HepG2 (cell line): ENCODE results near the gene SUN5. TPM values are rescaled to one million over a fixed set of nuclear protein-coding genes. Genes with fewer than 3 reads are reported as not detected.

Source experiments
- ATF1 ChIP-seq: IDR thresholded peaks from 2 replicates; pipeline ENCODE4 v1.6.1; 2016; ENCODE audit warnings: mild to moderate bottlenecking, control low read depth
- BORCS8-MEF2B ChIP-seq: sonication (generic); formaldehyde crosslinking; IDR thresholded peaks from 2 replicates; pipeline ENCODE4 v1.8.0; 2022; ENCODE audit warnings: mild to moderate bottlenecking, missing genetic modification reagents
- CREM ChIP-seq, 2 experiments: sonication (generic) in 1 of 2; formaldehyde crosslinking in 1 of 2; IDR thresholded peaks; 2 replicates each; pipeline versions ENCODE4 v1.4.0 to v1.6.1; 2016 to 2020; ENCODE audit warnings: antibody characterized with exemption in 1 of 2, mild to moderate bottlenecking in 1 of 2, missing genetic modification reagents in 1 of 2
- DNMT1 ChIP-seq: sonication (generic); formaldehyde crosslinking; IDR thresholded peaks from 2 replicates; pipeline ENCODE4 v1.5.1; 2020; ENCODE audit warnings: mild to moderate bottlenecking, missing genetic modification reagents
- EP300 ChIP-seq, 3 experiments: sonication (generic) in 1 of 3; formaldehyde crosslinking in 1 of 3; IDR thresholded peaks; 2 replicates each; pipeline versions ENCODE4 v1.5.1 to v1.6.1; 2011 to 2020; ENCODE audit warnings: low read depth in 2 of 3, low read length in 2 of 3, borderline replicate concordance in 1 of 3, improper control_type of control experiment in 1 of 3, mild to moderate bottlenecking in 1 of 3, missing genetic modification reagents in 1 of 3, moderate library complexity in 1 of 3
- GLI4 ChIP-seq: sonication (generic); formaldehyde crosslinking; IDR thresholded peaks from 2 replicates; pipeline ENCODE4 v1.5.1; 2020; ENCODE audit warnings: missing genetic modification reagents, mild to moderate bottlenecking, moderate library complexity, borderline replicate concordance
- HMG20A ChIP-seq: IDR thresholded peaks from 2 replicates; pipeline ENCODE4 v1.6.1; 2016; ENCODE audit warnings: borderline replicate concordance
- MEIS2 ChIP-seq: sonication (generic); formaldehyde crosslinking; IDR thresholded peaks from 2 replicates; pipeline ENCODE4 v1.9.0; 2021; ENCODE audit warnings: mild to moderate bottlenecking, missing genetic modification reagents
- RXRB ChIP-seq: IDR thresholded peaks from 2 replicates; pipeline ENCODE4 v1.6.1; 2016; ENCODE audit warnings: borderline replicate concordance, missing genetic modification reagents, missing compliant biosample characterization
- SMAD1 ChIP-seq: sonication (generic); formaldehyde crosslinking; IDR thresholded peaks from 2 replicates; pipeline ENCODE4 v1.4.0; 2020; ENCODE audit warnings: missing genetic modification reagents, low read depth, mild to moderate bottlenecking, borderline replicate concordance
- TBX3 ChIP-seq: fragments of 450-650 bp; IDR thresholded peaks from 2 replicates; pipeline ENCODE4 v1.6.1; 2017; ENCODE audit warnings: antibody characterized with exemption, mild to moderate bottlenecking, inconsistent platforms, borderline replicate concordance
- ZNF564 ChIP-seq: sonication (generic); formaldehyde crosslinking; IDR thresholded peaks from 2 replicates; pipeline ENCODE4 v1.8.1; 2023; ENCODE audit warnings: mild to moderate bottlenecking, missing genetic modification reagents
- ZNF616 ChIP-seq: sonication (generic); formaldehyde crosslinking; IDR thresholded peaks from 2 replicates; pipeline ENCODE4 v1.5.0; 2020; ENCODE audit warnings: low read depth, mild to moderate bottlenecking, missing genetic modification reagents
- polyA plus RNA-seq, 8 experiments: library from polyadenylated mRNA; depleted of rRNA in 3 of 8; stranded (reverse) in 7 of 8; unstranded in 1 of 8; fragments of >200 nt; fragmentation: Illumina TruSeq in 4 of 8; extraction: Trizol in 4 of 8; gene quantifications; 2 replicates each; pipeline versions ENCODE4 v1.2.1 to v1.2.3, GENCODE V29; 2011 to 2016; ENCODE audit warnings: low read depth in 4 of 8, missing spikeins in 1 of 8, mixed read lengths in 1 of 8; ENCODE audit not compliant: insufficient read depth in 1 of 8
- total RNA-seq, 5 experiments: library from RNA; depleted of rRNA; stranded (reverse); fragments of >200 nt; fragmentation: Illumina TruSeq; extraction: Trizol; gene quantifications; 2 replicates each; pipeline ENCODE4 v1.2.3, GENCODE V29; 2016; ENCODE audit warnings: low read depth in 1 of 5
- TF ChIP-seq, protein P1 (sequence below): sonication (generic); formaldehyde crosslinking; IDR thresholded peaks from 2 replicates; pipeline ENCODE4 v1.4.0; 2020; ENCODE audit warnings: mild to moderate bottlenecking, missing genetic modification reagents, borderline replicate concordance
- TF ChIP-seq, protein P2 (sequence below): IDR thresholded peaks from 2 replicates; pipeline ENCODE4 v1.6.1; 2016; ENCODE audit warnings: low read depth, control low read depth
- TF ChIP-seq, protein P3 (sequence below): conservative IDR thresholded peaks from 2 replicates; pipeline ENCODE4 v1.6.1; 2018; ENCODE audit warnings: missing genetic modification reagents
- TF ChIP-seq, protein P4 (sequence below): sonication (generic); formaldehyde crosslinking; IDR thresholded peaks from 2 replicates; pipeline ENCODE4 v1.4.0; 2020; ENCODE audit warnings: mild to moderate bottlenecking, low read depth, missing genetic modification reagents
- TF ChIP-seq, protein P5 (sequence below): sonication (generic); formaldehyde crosslinking; IDR thresholded peaks from 2 replicates; pipeline ENCODE4 v1.5.1; 2020; ENCODE audit warnings: missing genetic modification reagents, mild to moderate bottlenecking, borderline replicate concordance

SUN5 gene
- total and polyA plus RNA-seq, 2 of the 13 experiments (the other 11 are each of a cell fraction or from before 2014, with no cell fraction given), result not detected

DNA sequence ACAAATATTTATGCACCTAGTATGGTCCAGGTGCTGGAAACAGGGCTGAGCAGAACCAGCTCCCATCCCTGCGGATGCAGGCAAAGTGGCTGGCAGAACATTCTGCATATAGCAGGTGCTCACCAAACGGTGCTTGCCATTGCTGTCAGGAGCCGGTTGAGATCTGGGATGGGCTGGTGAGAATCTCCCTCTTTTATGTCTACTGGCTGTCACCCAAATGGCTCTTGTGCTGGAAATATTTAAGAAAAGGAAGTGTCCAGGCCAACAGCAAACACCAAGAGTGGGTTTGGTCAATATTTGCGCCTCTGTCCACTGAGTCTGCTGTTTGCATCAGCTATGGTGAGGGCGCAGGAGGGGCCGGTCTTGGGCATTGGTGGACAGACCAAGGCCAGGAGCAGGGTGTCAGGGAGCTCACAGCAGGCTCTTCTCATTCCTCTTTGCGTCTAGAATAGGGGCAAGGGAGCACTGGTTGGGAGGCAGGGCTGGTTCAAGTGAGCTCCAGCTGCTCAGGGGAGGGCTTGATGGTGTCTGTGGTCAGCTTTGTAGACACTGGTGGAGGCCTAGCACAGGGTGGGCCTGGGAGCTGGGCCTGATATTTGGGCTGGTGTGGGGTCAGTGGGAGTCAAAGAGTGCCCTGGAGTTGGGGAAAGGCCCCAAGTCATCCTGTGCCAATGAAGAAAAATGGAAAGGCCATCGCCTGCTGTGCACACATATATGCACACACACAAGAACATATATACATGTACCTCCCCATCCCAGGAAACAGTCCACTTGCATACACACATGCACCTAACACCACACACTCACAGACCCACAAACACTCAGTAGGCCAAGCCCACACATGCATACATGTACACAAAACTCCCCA, 1.9 kb upstream of the SUN5 start (continued):
- TF ChIP-seq, protein P1, sequence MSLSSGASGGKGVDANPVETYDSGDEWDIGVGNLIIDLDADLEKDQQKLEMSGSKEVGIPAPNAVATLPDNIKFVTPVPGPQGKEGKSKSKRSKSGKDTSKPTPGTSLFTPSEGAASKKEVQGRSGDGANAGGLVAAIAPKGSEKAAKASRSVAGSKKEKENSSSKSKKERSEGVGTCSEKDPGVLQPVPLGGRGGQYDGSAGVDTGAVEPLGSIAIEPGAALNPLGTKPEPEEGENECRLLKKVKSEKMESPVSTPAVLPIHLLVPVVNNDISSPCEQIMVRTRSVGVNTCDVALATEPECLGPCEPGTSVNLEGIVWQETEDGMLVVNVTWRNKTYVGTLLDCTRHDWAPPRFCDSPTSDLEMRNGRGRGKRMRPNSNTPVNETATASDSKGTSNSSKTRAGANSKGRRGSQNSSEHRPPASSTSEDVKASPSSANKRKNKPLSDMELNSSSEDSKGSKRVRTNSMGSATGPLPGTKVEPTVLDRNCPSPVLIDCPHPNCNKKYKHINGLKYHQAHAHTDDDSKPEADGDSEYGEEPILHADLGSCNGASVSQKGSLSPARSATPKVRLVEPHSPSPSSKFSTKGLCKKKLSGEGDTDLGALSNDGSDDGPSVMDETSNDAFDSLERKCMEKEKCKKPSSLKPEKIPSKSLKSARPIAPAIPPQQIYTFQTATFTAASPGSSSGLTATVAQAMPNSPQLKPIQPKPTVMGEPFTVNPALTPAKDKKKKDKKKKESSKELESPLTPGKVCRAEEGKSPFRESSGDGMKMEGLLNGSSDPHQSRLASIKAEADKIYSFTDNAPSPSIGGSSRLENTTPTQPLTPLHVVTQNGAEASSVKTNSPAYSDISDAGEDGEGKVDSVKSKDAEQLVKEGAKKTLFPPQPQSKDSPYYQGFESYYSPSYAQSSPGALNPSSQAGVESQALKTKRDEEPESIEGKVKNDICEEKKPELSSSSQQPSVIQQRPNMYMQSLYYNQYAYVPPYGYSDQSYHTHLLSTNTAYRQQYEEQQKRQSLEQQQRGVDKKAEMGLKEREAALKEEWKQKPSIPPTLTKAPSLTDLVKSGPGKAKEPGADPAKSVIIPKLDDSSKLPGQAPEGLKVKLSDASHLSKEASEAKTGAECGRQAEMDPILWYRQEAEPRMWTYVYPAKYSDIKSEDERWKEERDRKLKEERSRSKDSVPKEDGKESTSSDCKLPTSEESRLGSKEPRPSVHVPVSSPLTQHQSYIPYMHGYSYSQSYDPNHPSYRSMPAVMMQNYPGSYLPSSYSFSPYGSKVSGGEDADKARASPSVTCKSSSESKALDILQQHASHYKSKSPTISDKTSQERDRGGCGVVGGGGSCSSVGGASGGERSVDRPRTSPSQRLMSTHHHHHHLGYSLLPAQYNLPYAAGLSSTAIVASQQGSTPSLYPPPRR (CRISPR knock-in tag), result peak; percentile 98
- TF ChIP-seq ZNF616 (CRISPR knock-in tag) (0 out of 2 replicates have a peak, but pooled peaks have one; percentile 21), HMG20A (CRISPR knock-in tag) (peak; percentile 96), EP300 (IDR thresholded peaks at IDR 0.05; ENCODE audit: low read depth in 2 of 2, low read length in 2 of 2) (peak in 1 of 2 experiments; percentile 97; a peak in 2 of 4 replicates), EP300 (CRISPR knock-in tag; IDR thresholded peaks at IDR 0.05; ENCODE audit: borderline replicate concordance) (peak; percentile 96), DNMT1 (CRISPR knock-in tag) (no peak; the same call in 1 of the 2 replicates), ZNF564 (CRISPR knock-in tag) (no peak), ATF1 (CRISPR knock-in tag) (no peak), SMAD1 (CRISPR knock-in tag) (peak; percentile 43; the same call in 1 of the 2 replicates), BORCS8-MEF2B (CRISPR knock-in tag) (peak; percentile 90), TBX3 (peak; percentile 49; the same call in 1 of the 2 replicates), GLI4 (CRISPR knock-in tag) (peak; percentile 75; the same call in 1 of the 2 replicates), MEIS2 (CRISPR knock-in tag) (peak; percentile 98), RXRB (peak; percentile 98), CREM (IDR thresholded peaks at IDR 0.05) (peak; percentile 86), CREM (CRISPR knock-in tag; IDR thresholded peaks at IDR 0.05) (no peak)
- TF ChIP-seq, protein P2, sequence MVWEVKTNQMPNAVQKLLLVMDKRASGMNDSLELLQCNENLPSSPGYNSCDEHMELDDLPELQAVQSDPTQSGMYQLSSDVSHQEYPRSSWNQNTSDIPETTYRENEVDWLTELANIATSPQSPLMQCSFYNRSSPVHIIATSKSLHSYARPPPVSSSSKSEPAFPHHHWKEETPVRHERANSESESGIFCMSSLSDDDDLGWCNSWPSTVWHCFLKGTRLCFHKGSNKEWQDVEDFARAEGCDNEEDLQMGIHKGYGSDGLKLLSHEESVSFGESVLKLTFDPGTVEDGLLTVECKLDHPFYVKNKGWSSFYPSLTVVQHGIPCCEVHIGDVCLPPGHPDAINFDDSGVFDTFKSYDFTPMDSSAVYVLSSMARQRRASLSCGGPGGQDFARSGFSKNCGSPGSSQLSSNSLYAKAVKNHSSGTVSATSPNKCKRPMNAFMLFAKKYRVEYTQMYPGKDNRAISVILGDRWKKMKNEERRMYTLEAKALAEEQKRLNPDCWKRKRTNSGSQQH (CRISPR knock-in tag), result no peak; the same call in 1 of the 2 replicates
- TF ChIP-seq, protein P3, sequence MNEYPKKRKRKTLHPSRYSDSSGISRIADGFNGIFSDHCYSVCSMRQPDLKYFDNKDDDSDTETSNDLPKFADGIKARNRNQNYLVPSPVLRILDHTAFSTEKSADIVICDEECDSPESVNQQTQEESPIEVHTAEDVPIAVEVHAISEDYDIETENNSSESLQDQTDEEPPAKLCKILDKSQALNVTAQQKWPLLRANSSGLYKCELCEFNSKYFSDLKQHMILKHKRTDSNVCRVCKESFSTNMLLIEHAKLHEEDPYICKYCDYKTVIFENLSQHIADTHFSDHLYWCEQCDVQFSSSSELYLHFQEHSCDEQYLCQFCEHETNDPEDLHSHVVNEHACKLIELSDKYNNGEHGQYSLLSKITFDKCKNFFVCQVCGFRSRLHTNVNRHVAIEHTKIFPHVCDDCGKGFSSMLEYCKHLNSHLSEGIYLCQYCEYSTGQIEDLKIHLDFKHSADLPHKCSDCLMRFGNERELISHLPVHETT (CRISPR knock-in tag), result peak; percentile 75; the same call in 1 of the 2 replicates
- TF ChIP-seq, protein P4, sequence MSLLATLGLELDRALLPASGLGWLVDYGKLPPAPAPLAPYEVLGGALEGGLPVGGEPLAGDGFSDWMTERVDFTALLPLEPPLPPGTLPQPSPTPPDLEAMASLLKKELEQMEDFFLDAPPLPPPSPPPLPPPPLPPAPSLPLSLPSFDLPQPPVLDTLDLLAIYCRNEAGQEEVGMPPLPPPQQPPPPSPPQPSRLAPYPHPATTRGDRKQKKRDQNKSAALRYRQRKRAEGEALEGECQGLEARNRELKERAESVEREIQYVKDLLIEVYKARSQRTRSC, result no peak
- TF ChIP-seq, protein P5, sequence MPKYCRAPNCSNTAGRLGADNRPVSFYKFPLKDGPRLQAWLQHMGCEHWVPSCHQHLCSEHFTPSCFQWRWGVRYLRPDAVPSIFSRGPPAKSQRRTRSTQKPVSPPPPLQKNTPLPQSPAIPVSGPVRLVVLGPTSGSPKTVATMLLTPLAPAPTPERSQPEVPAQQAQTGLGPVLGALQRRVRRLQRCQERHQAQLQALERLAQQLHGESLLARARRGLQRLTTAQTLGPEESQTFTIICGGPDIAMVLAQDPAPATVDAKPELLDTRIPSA (CRISPR knock-in tag), result no peak
